ENCODE data around the gene SLC47A2.
"Not testable (repeated sequence)": the region's sequence is repeated elsewhere in the genome, so short reads cannot be mapped to it uniquely, and the experiment has no call there.

SLC47A2 gene

GRCh38 chr17:19706791-19707727 is 9.3 kb downstream of the SLC47A2 start:
- no peak for DNase-seq

- DNase-seq: no peak
These were observed 10.3 kb downstream of the SLC47A2 start for GRCh38 chr17:19705771-19706770.

- DNase-seq: no peak
These were observed 11.2 kb downstream of the SLC47A2 start for GRCh38 chr17:19705201-19705600.

- no peak for DNase-seq
These were observed 12.4 kb downstream of the SLC47A2 start for GRCh38 chr17:19703828-19704613.

- DNase-seq: no peak
These were observed 13.1 kb downstream of the SLC47A2 start for GRCh38 chr17:19703106-19703827.

GRCh38 chr17:19702217-19702641 is 14.2 kb downstream of the SLC47A2 start:
- no peak for DNase-seq

GRCh38 chr17:19686400-19687090 is 29.8 kb downstream of the SLC47A2 start:
- DNase-seq: no peak

- not testable (repeated sequence) for DNase-seq
These were observed 31.3 kb downstream of the SLC47A2 start for GRCh38 chr17:19684909-19685580.

GRCh38 chr17:19683117-19683516 is 33.3 kb downstream of the SLC47A2 start:
- DNase-seq: no peak

- no peak for DNase-seq
These were observed 37.6 kb downstream of the SLC47A2 start for GRCh38 chr17:19678581-19679453.

GRCh38 chr17:19677736-19678379 is 38.5 kb downstream of the SLC47A2 start:
- DNase-seq: no peak

- DNase-seq: no peak
These were observed 39.5 kb downstream of the SLC47A2 start for GRCh38 chr17:19676896-19677295.

GRCh38 chr17:19673623-19674022 is 42.8 kb downstream of the SLC47A2 start:
- no peak for DNase-seq

- DNase-seq: no peak
These were observed 44.2 kb downstream of the SLC47A2 start for GRCh38 chr17:19672009-19672750.

GRCh38 chr17:19671433-19671832 is 45.0 kb downstream of the SLC47A2 start:
- no peak for DNase-seq

- DNase-seq: no peak
These were observed 45.5 kb downstream of the SLC47A2 start for GRCh38 chr17:19670908-19671307.

GRCh38 chr17:19669680-19670079 is 46.7 kb downstream of the SLC47A2 start:
- DNase-seq: not testable (repeated sequence)

GRCh38 chr17:19664821-19665181 is 51.6 kb downstream of the SLC47A2 start:
- no peak for DNase-seq
